ENCODE results near the gene FANCB.

FANCB gene

GRCh38 chrX:14913241-14913640 is 40.4 kb upstream of the FANCB start:
- TF ChIP-seq, protein P1, sequence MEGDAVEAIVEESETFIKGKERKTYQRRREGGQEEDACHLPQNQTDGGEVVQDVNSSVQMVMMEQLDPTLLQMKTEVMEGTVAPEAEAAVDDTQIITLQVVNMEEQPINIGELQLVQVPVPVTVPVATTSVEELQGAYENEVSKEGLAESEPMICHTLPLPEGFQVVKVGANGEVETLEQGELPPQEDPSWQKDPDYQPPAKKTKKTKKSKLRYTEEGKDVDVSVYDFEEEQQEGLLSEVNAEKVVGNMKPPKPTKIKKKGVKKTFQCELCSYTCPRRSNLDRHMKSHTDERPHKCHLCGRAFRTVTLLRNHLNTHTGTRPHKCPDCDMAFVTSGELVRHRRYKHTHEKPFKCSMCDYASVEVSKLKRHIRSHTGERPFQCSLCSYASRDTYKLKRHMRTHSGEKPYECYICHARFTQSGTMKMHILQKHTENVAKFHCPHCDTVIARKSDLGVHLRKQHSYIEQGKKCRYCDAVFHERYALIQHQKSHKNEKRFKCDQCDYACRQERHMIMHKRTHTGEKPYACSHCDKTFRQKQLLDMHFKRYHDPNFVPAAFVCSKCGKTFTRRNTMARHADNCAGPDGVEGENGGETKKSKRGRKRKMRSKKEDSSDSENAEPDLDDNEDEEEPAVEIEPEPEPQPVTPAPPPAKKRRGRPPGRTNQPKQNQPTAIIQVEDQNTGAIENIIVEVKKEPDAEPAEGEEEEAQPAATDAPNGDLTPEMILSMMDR (IDR thresholded peaks at IDR 0.05; ENCODE audit: low read length, missing control alignments): no peak
- DNase-seq (ENCODE audit: low read depth): peak; percentile 53
- H3K4me3 ChIP-seq (replicated peaks; ENCODE audit: low read depth, low read length): no peak overlapping the region

GRCh38 chrX:14903891-14904290 is 31.0 kb upstream of the FANCB start:
- TF ChIP-seq, protein P1 (IDR thresholded peaks at IDR 0.05; ENCODE audit: low read length, missing control alignments): no peak
- DNase-seq (ENCODE audit: low read depth): no peak

DNA sequence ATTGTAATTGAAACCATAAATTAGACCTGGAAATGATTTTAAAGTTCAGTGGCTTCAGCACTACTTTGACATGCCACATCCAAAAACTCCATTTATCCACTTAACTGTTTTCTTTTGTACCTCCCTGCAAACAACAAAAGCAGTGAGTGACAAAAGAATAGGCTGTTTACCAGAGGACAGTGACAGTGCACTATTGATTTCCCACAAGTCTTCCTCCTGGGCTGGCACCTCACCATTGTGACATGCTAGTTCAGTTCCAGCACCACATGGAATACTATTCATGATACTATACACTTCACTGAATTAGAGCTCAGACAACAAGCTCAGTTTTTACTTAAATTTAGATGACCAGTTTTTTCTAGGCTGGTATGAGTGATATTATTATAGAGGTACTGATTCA is 29.7 kb upstream of the FANCB start:
- H3K4me3 ChIP-seq (replicated peaks; ENCODE audit: low read depth, low read length): no peak overlapping the region
- TF ChIP-seq, protein P1 (IDR thresholded peaks at IDR 0.05; ENCODE audit: low read length, missing control alignments): no peak
- DNase-seq (ENCODE audit: low read depth): no peak

More at GRCh38 chrX:14903891-14904290, 31.0 kb upstream of the FANCB start:
- no peak overlapping the region for H3K4me3 ChIP-seq (replicated peaks; ENCODE audit: low read depth, low read length)

DNA sequence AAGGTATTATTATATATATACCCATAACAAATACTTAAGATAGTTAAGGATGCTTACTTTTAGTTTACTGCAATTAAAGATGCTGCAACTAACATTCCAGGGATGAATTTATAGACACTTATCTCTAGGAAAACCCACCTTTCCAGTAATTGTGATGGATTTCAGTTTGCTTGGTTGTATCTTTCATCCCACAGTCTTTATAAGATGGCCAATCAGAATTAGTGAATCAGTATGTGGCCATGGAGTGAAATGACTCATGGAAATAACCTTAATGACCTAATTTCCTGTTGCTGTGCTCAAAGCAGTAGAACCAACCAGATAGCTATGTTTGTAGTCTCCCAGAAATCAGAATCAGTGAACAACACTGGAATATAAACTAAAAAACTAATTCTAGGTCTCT is 26.7 kb upstream of the FANCB start:
- peak; percentile 64 for DNase-seq (ENCODE audit: low read depth)

DNA sequence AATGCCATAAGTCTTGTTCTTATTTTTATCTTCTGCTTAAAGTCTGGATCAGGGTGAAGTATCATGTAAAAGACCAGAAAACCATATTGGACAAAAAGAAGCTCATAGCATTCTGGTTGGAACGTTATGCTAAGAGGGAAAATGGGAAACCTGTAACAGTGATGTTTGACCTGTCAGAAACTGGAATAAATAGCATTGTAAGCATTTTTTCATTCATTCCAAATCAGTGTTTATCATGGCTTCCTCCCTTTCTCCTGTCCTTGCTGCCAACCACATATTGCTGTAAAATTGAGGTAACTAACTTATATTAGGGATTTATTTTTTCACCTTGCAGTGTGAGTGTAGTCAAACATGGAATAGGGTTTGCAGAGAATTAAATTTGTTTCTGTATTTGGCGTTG is 24.2 kb upstream of the FANCB start:
- TF ChIP-seq, protein P1 (IDR thresholded peaks at IDR 0.05; ENCODE audit: low read length, missing control alignments): no peak
- no peak overlapping the region for H3K4me3 ChIP-seq (replicated peaks; ENCODE audit: low read depth, low read length)
- no peak for DNase-seq (ENCODE audit: low read depth)

More for the DNA sequence above, 26.7 kb upstream of the FANCB start:
- TF ChIP-seq, protein P1 (IDR thresholded peaks at IDR 0.05; ENCODE audit: low read length, missing control alignments): no peak
- H3K4me3 ChIP-seq (replicated peaks; ENCODE audit: low read depth, low read length): no peak overlapping the region

GRCh38 chrX:14896273-14896672 is 23.4 kb upstream of the FANCB start:
- no peak overlapping the region for H3K4me3 ChIP-seq (replicated peaks; ENCODE audit: low read depth, low read length)
- no peak for DNase-seq (ENCODE audit: low read depth)
- TF ChIP-seq, protein P1 (IDR thresholded peaks at IDR 0.05; ENCODE audit: low read length, missing control alignments): no peak

DNA sequence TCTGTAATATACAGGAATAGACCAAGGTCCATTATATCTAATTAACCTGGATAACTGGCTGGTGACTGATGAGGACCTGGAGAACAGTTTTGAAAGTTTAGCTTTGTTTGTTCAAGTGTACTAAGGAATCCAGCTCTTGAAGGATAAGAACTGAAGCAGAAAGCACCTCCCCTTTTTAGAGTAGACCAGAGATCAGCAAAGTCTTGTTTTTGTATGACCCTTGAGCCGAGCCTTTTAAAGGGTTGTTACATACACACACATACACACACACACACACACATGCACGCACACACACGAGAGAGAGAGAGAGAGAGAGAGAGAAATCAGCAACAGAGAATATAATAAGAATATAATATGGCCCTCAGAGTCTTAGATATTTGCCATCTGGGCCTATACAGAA is 13.4 kb upstream of the FANCB start:
- no peak for DNase-seq (ENCODE audit: low read depth)
- TF ChIP-seq, protein P1 (IDR thresholded peaks at IDR 0.05; ENCODE audit: low read length, missing control alignments): no peak

More for the DNA sequence above, 13.4 kb upstream of the FANCB start:
- no peak overlapping the region for H3K4me3 ChIP-seq (replicated peaks; ENCODE audit: low read depth, low read length)

All from fibroblast of pulmonary artery (primary cell).